GM21786 (cell line): ENCODE data around the gene WNK2.

Experiments
- ATAC-seq: cut with Tn5 transposase; IDR thresholded peaks from one replicate; pipeline ENCODE4 v1.9.1; 2021; ENCODE audit not compliant: unreplicated experiment

Gene WNK2

GRCh38 chr9:93198117-93198837 lies 14.3 kb downstream of the WNK2 start:
- no peak for ATAC-seq

GRCh38 chr9:93198838-93199625 lies 15.1 kb downstream of the WNK2 start:
- no peak for ATAC-seq

- no peak for ATAC-seq
These were observed 16.5 kb downstream of the WNK2 start for GRCh38 chr9:93200449-93200742.

- ATAC-seq: no peak
These were observed 17.0 kb downstream of the WNK2 start for GRCh38 chr9:93200989-93201334.

GRCh38 chr9:93203026-93203717 lies 19.2 kb downstream of the WNK2 start:
- no peak for ATAC-seq

- no peak for ATAC-seq
These were observed 20.0 kb downstream of the WNK2 start for GRCh38 chr9:93203718-93204469.

- no peak for ATAC-seq
These were observed 20.6 kb downstream of the WNK2 start for GRCh38 chr9:93204470-93205043.

- ATAC-seq: no peak
These were observed 21.3 kb downstream of the WNK2 start for GRCh38 chr9:93205045-93205768.

- no peak for ATAC-seq
These were observed 22.1 kb downstream of the WNK2 start for GRCh38 chr9:93205896-93206575.

- no peak for ATAC-seq
These were observed 22.7 kb downstream of the WNK2 start for GRCh38 chr9:93206576-93207155.

GRCh38 chr9:93207326-93207814 lies 23.4 kb downstream of the WNK2 start:
- ATAC-seq: no peak

GRCh38 chr9:93207860-93208734 lies 24.2 kb downstream of the WNK2 start:
- no peak for ATAC-seq

GRCh38 chr9:93209097-93209496 lies 25.2 kb downstream of the WNK2 start:
- ATAC-seq: no peak

GRCh38 chr9:93209576-93210323 lies 25.8 kb downstream of the WNK2 start:
- ATAC-seq: no peak

- no peak for ATAC-seq
These were observed 26.5 kb downstream of the WNK2 start for GRCh38 chr9:93210324-93210973.

GRCh38 chr9:93210974-93211653 lies 27.2 kb downstream of the WNK2 start:
- ATAC-seq: no peak

- ATAC-seq: no peak
These were observed 27.7 kb downstream of the WNK2 start for GRCh38 chr9:93211654-93212001.
